Gastroesophageal sphincter (tissue), 3 donors: ENCODE results near the gene C1orf35.

Experiments used
- CTCF ChIP-seq, 4 experiments: fragments of 200-600 bp in 2 of 4; fragments of 450-650 bp in 2 of 4; sonication (generic) in 1 of 4; IDR thresholded peaks; one replicate each; pipeline ENCODE4 v1.5.1; 2017 to 2019; ENCODE audit warnings: antibody characterized with exemption in 4 of 4, mild to moderate bottlenecking in 2 of 4, moderate library complexity in 2 of 4
- EP300 ChIP-seq: sonication (generic); formaldehyde crosslinking; IDR thresholded peaks from one replicate; pipeline ENCODE4 v1.6.1; 2017; ENCODE audit warnings: antibody characterized with exemption, mild to moderate bottlenecking
- POLR2A ChIP-seq, 2 donors: fragments of 450-650 bp; IDR thresholded peaks; one replicate each; pipeline ENCODE4 v1.6.1; 2017; ENCODE audit warnings: antibody characterized with exemption in 2 of 2, mild to moderate bottlenecking in 2 of 2, moderate library complexity in 1 of 2
- POLR2AphosphoS5 ChIP-seq: sonication (generic); formaldehyde crosslinking; IDR thresholded peaks from one replicate; pipeline ENCODE4 v1.6.1; 2017; ENCODE audit warnings: antibody characterized with exemption

DNA sequence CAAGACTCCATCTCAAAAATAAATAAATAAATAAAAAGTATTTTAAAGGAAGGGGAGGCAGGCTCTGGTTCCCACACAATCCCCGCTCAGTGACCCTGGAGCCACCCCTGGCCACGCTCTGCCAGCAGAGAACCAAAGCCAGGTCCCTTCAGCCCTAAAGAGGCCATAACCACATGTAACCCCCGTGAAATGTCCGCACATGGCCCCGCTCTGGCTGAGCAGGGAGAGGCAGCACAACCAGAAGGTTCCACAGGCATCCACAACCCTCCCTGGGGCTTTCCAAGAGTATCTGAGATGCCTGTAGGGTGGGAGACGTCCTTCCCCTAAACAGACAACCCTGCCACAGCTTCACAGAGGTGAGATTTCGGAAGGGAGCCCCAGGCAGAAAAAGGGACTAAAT lies 22.0 kb downstream of the C1orf35 start:
- no peak for TF ChIP-seq CTCF (IDR thresholded peaks at IDR 0.05)
- TF ChIP-seq POLR2A (IDR thresholded peaks at IDR 0.05) = no peak
- TF ChIP-seq EP300 = no peak
- no peak for TF ChIP-seq POLR2AphosphoS5
